ENCODE measurements around the gene UPF2.

UPF2 gene

GRCh38 chr10:11875494-11876281, 166.9 kb downstream of the UPF2 start:
- Mint-ChIP-seq H3K27ac (no peak overlapping the region), H3K36me3 (no peaks in the 10 kb centered on the region), H3K9me3 (no peaks in the 10 kb centered on the region), H3K4me3 (no peak overlapping the region), H3K4me1 (peaks cover 23% of the 10 kb centered on the region), H3K27me3 (peaks cover 41% of the 10 kb centered on the region)
- DNase-seq: no peak
- CTCF ChIA-PET: no interaction called here

GRCh38 chr10:11874568-11875493, 167.8 kb downstream of the UPF2 start:
- H3K27me3 Mint-ChIP-seq: peaks cover 47% of the 10 kb centered on the region
- H3K4me3 Mint-ChIP-seq: no peak overlapping the region
- no peaks in the 10 kb centered on the region for H3K36me3 Mint-ChIP-seq
- peaks cover 23% of the 10 kb centered on the region for H3K4me1 Mint-ChIP-seq
- no peaks in the 10 kb centered on the region for H3K9me3 Mint-ChIP-seq
- CTCF ChIA-PET: no interaction called here
- no peak overlapping the region for H3K27ac Mint-ChIP-seq
- DNase-seq: peak; percentile 51

GRCh38 chr10:11871466-11871865, 171.1 kb downstream of the UPF2 start:
- Mint-ChIP-seq H3K36me3 (no peaks in the 10 kb centered on the region), H3K27me3 (peaks cover 62% of the 10 kb centered on the region), H3K27ac (no peak overlapping the region), H3K4me3 (no peak overlapping the region), H3K4me1 (peaks cover 23% of the 10 kb centered on the region), H3K9me3 (no peaks in the 10 kb centered on the region)
- DNase-seq: no peak
- CTCF ChIA-PET: no interaction called here

- DNase-seq: no peak
- Mint-ChIP-seq H3K27me3 (peaks cover 67% of the 10 kb centered on the region), H3K9me3 (no peaks in the 10 kb centered on the region), H3K4me3 (no peak overlapping the region), H3K36me3 (no peaks in the 10 kb centered on the region), H3K27ac (no peak overlapping the region), H3K4me1 (peaks cover 23% of the 10 kb centered on the region)
- CTCF ChIA-PET: no interaction called here
Observed at GRCh38 chr10:11870900-11871400, 171.7 kb downstream of the UPF2 start.

GRCh38 chr10:11870461-11870780, 172.2 kb downstream of the UPF2 start:
- peaks cover 23% of the 10 kb centered on the region for H3K4me1 Mint-ChIP-seq
- no peak overlapping the region for H3K27ac Mint-ChIP-seq
- CTCF ChIA-PET: no interaction called here
- DNase-seq: no peak
- no peaks in the 10 kb centered on the region for H3K9me3 Mint-ChIP-seq
- H3K4me3 Mint-ChIP-seq: no peak overlapping the region
- H3K27me3 Mint-ChIP-seq: peaks cover 70% of the 10 kb centered on the region
- no peaks in the 10 kb centered on the region for H3K36me3 Mint-ChIP-seq
